ENCODE data around the gene PCDHGA8. TPM values are rescaled to one million over a fixed set of nuclear protein-coding genes. Genes with fewer than 3 reads are reported as not detected.
A peak's percentile ranks its signal among the peaks of the same experiment; 100 is the strongest.
"Not testable (repeated sequence)": the region's sequence is repeated elsewhere in the genome, so short reads cannot be mapped to it uniquely, and the experiment has no call there.

PCDHGA8 gene
- polyA plus RNA-seq, 1 of the 3 experiments (the other 2 are of a cell fraction) = 0.12 TPM

GRCh38 chr5:141374627-141375026 is 17.8 kb upstream of the PCDHGA8 start:
- no peak for DNase-seq

GRCh38 chr5:141375444-141376155 is 16.8 kb upstream of the PCDHGA8 start:
- H3K9me3 ChIP-seq; H3K27ac ChIP-seq (ENCODE audit: low read depth in 2 of 2, low read length in 1 of 2); H3K4me3 ChIP-seq (ENCODE audit: low read depth in 2 of 2, low read length in 1 of 2); H3F3A ChIP-seq (replicated peaks; ENCODE audit: insufficient read depth); DNase-seq; H3K4me2 ChIP-seq; H3K9ac ChIP-seq; H3K4me1 ChIP-seq (ENCODE audit: control insufficient read depth in 1 of 2, insufficient read depth in 2 of 2, low read depth in 1 of 2, low read length in 1 of 2); H3K27me3 ChIP-seq (ENCODE audit: insufficient read depth); H3K9me2 ChIP-seq; POLR2A ChIA-PET; H2AFZ ChIP-seq (ENCODE audit: low read depth); H3K79me2 ChIP-seq (ENCODE audit: insufficient read depth); H4K20me1 ChIP-seq (ENCODE audit: insufficient read depth): not testable (repeated sequence)
- TF ChIP-seq CTCF (IDR thresholded peaks at IDR 0.05) = 0 out of 2 replicates have a peak, but pooled peaks have one; percentile 7
- 72% methylated on average over 9 of the region's 48 CpGs for WGBS (ENCODE audit: low lambda C conversion rate)
- H3K36me3 ChIP-seq (replicated peaks in 1 of 2; ENCODE audit: control insufficient read depth in 1 of 2, insufficient read depth in 2 of 2, low read length in 1 of 2) = peaks cover 0 to 14% of the 10 kb centered on the region in 2 experiments
- CTCF ChIA-PET = interaction anchor here (1.5 to 1.8 kb wide), 3 partner anchors 152 to 192 kb away, joined by 3 to 8 read pairs (median 6); partner anchors contain the start of gene PCDHB14

More at GRCh38 chr5:141374627-141375026, 17.8 kb upstream of the PCDHGA8 start:
- Histone ChIP-seq H3K36me3 (replicated peaks in 1 of 2; ENCODE audit: control insufficient read depth in 1 of 2, insufficient read depth in 2 of 2, low read length in 1 of 2) (peaks cover 0 to 14% of the 10 kb centered on the region in 2 experiments), H3K4me3 (ENCODE audit: low read depth in 2 of 2, low read length in 1 of 2) (no peak overlapping the region), H3K9ac (no peak overlapping the region), H2AFZ (ENCODE audit: low read depth) (no peak overlapping the region), H3K79me2 (ENCODE audit: insufficient read depth) (no peaks in the 10 kb centered on the region), H3K27me3 (ENCODE audit: insufficient read depth) (no peaks in the 10 kb centered on the region), H3K4me1 (ENCODE audit: control insufficient read depth in 1 of 2, insufficient read depth in 2 of 2, low read depth in 1 of 2, low read length in 1 of 2) (no peaks in the 10 kb centered on the region), H3K9me2 (no peaks in the 10 kb centered on the region), H4K20me1 (ENCODE audit: insufficient read depth) (no peaks in the 10 kb centered on the region), H3K9me3 (no peaks in the 10 kb centered on the region; the same call in 1 of the 2 replicates), H3F3A (replicated peaks; ENCODE audit: insufficient read depth) (no peaks in the 10 kb centered on the region), H3K4me2 (no peak overlapping the region), H3K27ac (ENCODE audit: low read depth in 2 of 2, low read length in 1 of 2) (no peak overlapping the region)
- ChIA-PET POLR2A (no interaction called here), CTCF (interaction anchor here (0.7 to 1.8 kb wide), 6 partner anchors 12 to 193 kb away, joined by 3 to 8 read pairs (median 4); partner anchors contain the start of gene PCDHB14)
- TF ChIP-seq TEAD4 (IDR thresholded peaks at IDR 0.05; ENCODE audit: borderline replicate concordance, insufficient read depth) = no peak
- whole genome bisulfite sequencing (ENCODE audit: low lambda C conversion rate) = 69% methylated on average over 14 of the region's 14 CpGs

- DNase-seq = peak; percentile 70
- H3K27me3 ChIP-seq (ENCODE audit: insufficient read depth) = no peaks in the 10 kb centered on the region
- H3K79me2 ChIP-seq (ENCODE audit: insufficient read depth) = 0 out of 2 replicates have a peak, but pooled peaks cover 5% of the 10 kb centered on the region
- H3K9ac ChIP-seq = peak within 1 kb of the TSS; percentile 74
- H3F3A ChIP-seq (replicated peaks; ENCODE audit: insufficient read depth) = no peaks in the 10 kb centered on the region
- no peaks in the 10 kb centered on the region for H4K20me1 ChIP-seq (ENCODE audit: insufficient read depth)
- H3K9me2 ChIP-seq = no peaks in the 10 kb centered on the region
- no peaks in the 10 kb centered on the region for H3K9me3 ChIP-seq
- peaks cover 0 to 4% of the 10 kb centered on the region in 2 experiments for H3K36me3 ChIP-seq (replicated peaks in 1 of 2; ENCODE audit: control insufficient read depth in 1 of 2, insufficient read depth in 2 of 2, low read length in 1 of 2)
- H3K4me3 ChIP-seq (ENCODE audit: low read depth in 2 of 2, low read length in 1 of 2) = peak within 1 kb of the TSS; percentile 53 to 62
- H3K4me2 ChIP-seq = peak within 1 kb of the TSS; percentile 58
- POLR2A ChIA-PET = interaction anchor here (1.2 to 1.5 kb wide), 3 partner anchors 62 to 178 kb away, joined by 3 to 6 read pairs (median 4); partner anchors contain the start of gene TAF7
- no peaks in the 10 kb centered on the region; a peak in 1 of 4 replicates for H3K4me1 ChIP-seq (ENCODE audit: control insufficient read depth in 1 of 2, insufficient read depth in 2 of 2, low read depth in 1 of 2, low read length in 1 of 2)
- H3K27ac ChIP-seq (ENCODE audit: low read depth in 2 of 2, low read length in 1 of 2) = peak within 1 kb of the TSS; percentile 55 to 83
- H2AFZ ChIP-seq (ENCODE audit: low read depth) = peak within 1 kb of the TSS; percentile 76
- CTCF ChIA-PET = interaction anchor here (1.0 to 2.2 kb wide), 14 partner anchors 11 to 261 kb away, joined by 3 to 16 read pairs (median 4); partner anchors contain the start of genes PCDHB14 and PCDHB4
- 30% methylated on average over 36 of the region's 37 CpGs for WGBS (ENCODE audit: low lambda C conversion rate)
- TF ChIP-seq NFIC (IDR thresholded peaks at IDR 0.05; ENCODE audit: borderline replicate concordance) (no peak), USF2 (IDR thresholded peaks at IDR 0.05; ENCODE audit: borderline replicate concordance, low read depth, low read length) (no peak), EP300 (IDR thresholded peaks at IDR 0.05; ENCODE audit: borderline replicate concordance in 1 of 2, low read depth in 1 of 2, low read length in 1 of 2) (no peak), FOXM1 (IDR thresholded peaks at IDR 0.05; ENCODE audit: low read depth) (no peak), NRF1 (IDR thresholded peaks at IDR 0.05; ENCODE audit: low read depth, low read length) (no peak), REST (IDR thresholded peaks at IDR 0.05; ENCODE audit: low read depth, low read length) (no peak), MEF2A (IDR thresholded peaks at IDR 0.05; ENCODE audit: borderline replicate concordance, low read depth) (no peak), ELF1 (IDR thresholded peaks at IDR 0.05) (no peak)
These were observed 9.8 kb upstream of the PCDHGA8 start, which contains the start of gene PCDHGA7 for GRCh38 chr5:141382469-141383294. PCDHGA7 (plus strand) TSS chr5:141382742; CDS start chr5:141382900, 158 bp downstream.
